ENCODE measurements around the gene STK11. TPM values are rescaled to one million over a fixed set of nuclear protein-coding genes. Genes with fewer than 3 reads are reported as not detected.
A peak's percentile ranks its signal among the peaks of the same experiment; 100 is the strongest.

STK11 gene
- total RNA-seq, 4 donors from 2014 or later: 56.8 to 80.7 (median 60.9) TPM

DNA sequence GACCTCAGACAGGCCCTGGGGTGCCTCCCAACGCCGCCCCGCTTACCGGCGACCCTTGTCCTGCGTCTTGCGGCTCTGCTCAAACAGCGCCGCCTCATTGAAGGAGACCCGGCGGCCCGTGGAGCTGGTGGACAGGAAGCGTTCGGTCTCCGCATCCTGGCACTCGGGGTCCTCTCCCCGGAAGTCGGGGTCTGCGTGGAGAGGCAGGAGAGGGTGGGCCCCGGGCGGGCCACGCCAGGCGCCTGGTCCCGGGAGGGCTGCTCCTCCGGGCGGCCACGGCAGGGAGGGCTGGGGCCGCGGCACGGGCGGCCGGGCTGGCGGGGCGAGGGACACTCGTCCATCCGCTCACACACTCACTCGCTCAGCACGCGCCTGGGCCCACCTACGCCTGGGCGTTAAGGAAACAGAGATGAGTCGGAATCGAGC is 29.4 kb downstream of the STK11 start:
- no peak overlapping the region for H3K27ac ChIP-seq
- TF ChIP-seq POLR2AphosphoS5 (IDR thresholded peaks at IDR 0.05) (no peak), POLR2A (IDR thresholded peaks at IDR 0.05) (no peak), EP300 (IDR thresholded peaks at IDR 0.05) (no peak)
- TF ChIP-seq, protein P1, sequence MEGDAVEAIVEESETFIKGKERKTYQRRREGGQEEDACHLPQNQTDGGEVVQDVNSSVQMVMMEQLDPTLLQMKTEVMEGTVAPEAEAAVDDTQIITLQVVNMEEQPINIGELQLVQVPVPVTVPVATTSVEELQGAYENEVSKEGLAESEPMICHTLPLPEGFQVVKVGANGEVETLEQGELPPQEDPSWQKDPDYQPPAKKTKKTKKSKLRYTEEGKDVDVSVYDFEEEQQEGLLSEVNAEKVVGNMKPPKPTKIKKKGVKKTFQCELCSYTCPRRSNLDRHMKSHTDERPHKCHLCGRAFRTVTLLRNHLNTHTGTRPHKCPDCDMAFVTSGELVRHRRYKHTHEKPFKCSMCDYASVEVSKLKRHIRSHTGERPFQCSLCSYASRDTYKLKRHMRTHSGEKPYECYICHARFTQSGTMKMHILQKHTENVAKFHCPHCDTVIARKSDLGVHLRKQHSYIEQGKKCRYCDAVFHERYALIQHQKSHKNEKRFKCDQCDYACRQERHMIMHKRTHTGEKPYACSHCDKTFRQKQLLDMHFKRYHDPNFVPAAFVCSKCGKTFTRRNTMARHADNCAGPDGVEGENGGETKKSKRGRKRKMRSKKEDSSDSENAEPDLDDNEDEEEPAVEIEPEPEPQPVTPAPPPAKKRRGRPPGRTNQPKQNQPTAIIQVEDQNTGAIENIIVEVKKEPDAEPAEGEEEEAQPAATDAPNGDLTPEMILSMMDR (IDR thresholded peaks at IDR 0.05): no peak
- H3K36me3 ChIP-seq: no peaks in the 10 kb centered on the region
- H3K9me3 ChIP-seq: no peaks in the 10 kb centered on the region
- H3K27me3 ChIP-seq: peaks cover 15% of the 10 kb centered on the region
- peaks cover 0 to 55% (median 21%) of the 10 kb centered on the region in 3 donors for H3K4me1 ChIP-seq
- ATAC-seq: no peak
- no CpG with 5 or more reads among the region's 43 CpGs for WGBS, 2 donors (ENCODE audit: low coverage in 1 of 2)
- no peak overlapping the region for H3K4me3 ChIP-seq

DNA sequence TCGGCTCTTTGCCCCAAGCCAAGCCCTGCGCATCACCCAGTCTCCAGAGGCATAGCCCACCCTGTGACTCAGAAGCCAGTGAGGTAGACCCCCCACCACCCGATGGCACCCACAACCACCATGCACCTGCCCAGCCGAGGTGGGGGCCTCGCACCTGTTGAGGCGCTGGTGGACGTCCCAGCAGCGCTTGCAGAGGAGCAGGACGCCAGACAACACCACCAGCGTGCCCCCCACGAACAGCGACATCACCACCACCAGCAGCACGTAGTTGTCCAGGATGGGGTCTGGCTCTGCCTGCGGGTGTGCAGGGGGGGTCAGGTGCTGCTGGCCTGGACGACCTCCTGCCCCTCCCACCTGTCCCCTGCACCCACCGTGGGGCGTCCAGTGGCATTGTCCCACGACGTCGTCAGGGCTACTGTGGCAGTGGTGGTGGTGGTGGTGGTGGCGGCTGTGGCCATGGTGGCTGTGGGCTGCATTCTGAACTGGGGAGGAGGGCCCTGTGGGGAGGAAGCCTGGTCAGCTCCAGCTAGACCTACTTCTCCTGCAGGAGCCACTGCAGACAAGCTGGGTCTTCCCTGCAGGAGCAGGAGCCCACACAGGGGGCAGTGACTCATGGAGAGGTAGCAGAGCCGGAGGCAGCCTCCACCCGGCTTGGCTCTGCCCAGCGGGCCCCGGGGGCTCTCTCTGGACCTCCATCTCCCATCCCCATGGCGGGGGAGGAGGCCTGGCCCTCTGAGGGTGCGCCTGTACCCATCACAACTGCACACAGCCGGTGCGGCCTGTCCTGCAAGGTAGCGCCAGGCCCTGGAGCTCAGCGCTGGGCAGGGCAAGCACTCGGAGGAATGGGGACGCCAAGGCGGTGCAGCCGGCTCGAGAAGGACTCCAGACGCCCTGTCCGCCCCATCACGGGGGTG is 30.3 kb downstream of the STK11 start:
- Histone ChIP-seq H3K9me3 (no peaks in the 10 kb centered on the region), H3K4me3 (peak overlapping the region in 1 of 2 donors; percentile 63), H3K36me3 (no peaks in the 10 kb centered on the region), H3K4me1 (peaks cover 3 to 64% (median 26%) of the 10 kb centered on the region in 3 donors), H3K27ac (no peak overlapping the region), H3K27me3 (peaks cover 15% of the 10 kb centered on the region)
- ATAC-seq: no peak
- TF ChIP-seq, protein P1 (IDR thresholded peaks at IDR 0.05): no peak
- no peak for TF ChIP-seq EP300 (IDR thresholded peaks at IDR 0.05)
- no peak for TF ChIP-seq POLR2A (IDR thresholded peaks at IDR 0.05)
- TF ChIP-seq POLR2AphosphoS5 (IDR thresholded peaks at IDR 0.05): no peak
- 93 to 100% methylated on average over 1 to 5 of the region's 39 CpGs for WGBS, 2 donors (ENCODE audit: low coverage in 1 of 2)

DNA sequence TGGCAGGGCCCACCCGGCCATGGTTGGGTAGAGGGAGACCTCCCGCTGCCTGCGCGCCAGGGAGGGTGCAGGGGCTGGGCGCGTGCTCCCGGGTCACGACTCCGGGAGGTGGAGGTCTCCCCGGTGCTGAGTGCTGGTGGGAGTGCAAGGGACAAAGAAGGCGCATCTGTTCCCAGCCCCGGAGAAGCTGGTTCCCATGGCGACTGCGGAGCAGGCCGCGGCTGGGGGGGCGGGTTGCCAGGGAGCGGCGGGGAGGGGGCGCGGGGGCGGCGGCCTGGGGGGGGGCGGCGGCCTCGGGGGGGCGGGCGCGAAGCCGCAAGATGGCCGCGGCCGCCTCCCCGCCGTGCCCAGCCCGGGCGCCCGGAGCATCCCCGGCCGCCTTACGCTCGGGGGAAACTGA is 31.0 kb downstream of the STK11 start:
- WGBS, 2 donors (ENCODE audit: low coverage in 1 of 2): no CpG with 5 or more reads among the region's 42 CpGs
- Histone ChIP-seq H3K4me1 (peaks cover 5 to 70% (median 30%) of the 10 kb centered on the region in 3 donors), H3K36me3 (no peaks in the 10 kb centered on the region), H3K4me3 (peak overlapping the region; percentile 20 to 63), H3K9me3 (no peaks in the 10 kb centered on the region), H3K27ac (peak overlapping the region in 1 of 4 donors; percentile 69), H3K27me3 (peaks cover 15% of the 10 kb centered on the region)
- ATAC-seq: no peak
- no peak for TF ChIP-seq POLR2A (IDR thresholded peaks at IDR 0.05)
- TF ChIP-seq, protein P1 (IDR thresholded peaks at IDR 0.05): no peak
- TF ChIP-seq POLR2AphosphoS5 (IDR thresholded peaks at IDR 0.05): no peak
- TF ChIP-seq EP300 (IDR thresholded peaks at IDR 0.05): no peak

DNA sequence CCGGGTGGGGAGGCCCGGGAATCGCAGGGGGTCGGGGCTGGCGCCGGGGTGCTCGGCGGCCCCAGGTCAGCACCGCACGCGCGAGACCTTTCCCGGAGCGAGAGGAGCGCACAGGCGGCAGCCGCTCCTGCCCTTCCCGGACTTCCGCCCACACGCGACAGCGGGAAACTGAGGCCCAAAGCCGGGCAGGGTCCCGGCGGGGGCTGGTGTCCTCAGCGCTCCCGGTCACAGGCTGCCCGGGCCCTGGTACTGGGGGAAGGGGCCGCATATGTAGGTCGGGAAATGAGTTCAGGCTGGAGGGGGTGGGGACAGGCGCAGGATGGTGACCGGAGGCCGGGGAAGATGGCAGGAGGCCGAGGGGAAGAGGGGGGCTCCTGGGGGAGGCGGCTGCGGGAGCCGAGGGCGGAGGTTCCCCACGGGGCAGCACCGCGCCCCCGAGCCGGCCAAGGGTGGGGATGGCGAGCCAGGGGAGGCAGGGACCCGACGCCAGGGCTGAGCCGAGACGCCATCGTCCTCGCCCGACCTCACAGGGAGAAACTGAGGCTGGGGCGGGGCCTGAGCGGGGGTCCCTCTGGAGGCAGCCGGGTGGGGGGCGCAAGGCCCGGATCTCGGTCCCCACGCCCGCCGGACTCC is 31.6 kb downstream of the STK11 start:
- Histone ChIP-seq H3K36me3 (no peaks in the 10 kb centered on the region), H3K9me3 (no peaks in the 10 kb centered on the region), H3K27me3 (peaks cover 15% of the 10 kb centered on the region), H3K4me1 (peaks cover 5 to 69% (median 31%) of the 10 kb centered on the region in 3 donors), H3K4me3 (peak overlapping the region; percentile 20 to 63), H3K27ac (peak overlapping the region in 1 of 4 donors; percentile 69)
- 0% methylated on average over 3 of the region's 60 CpGs; no CpG with 5 or more reads in 1 of the 2 donors for WGBS, 2 donors (ENCODE audit: low coverage in 1 of 2)
- TF ChIP-seq, protein P1 (IDR thresholded peaks at IDR 0.05): no peak
- TF ChIP-seq EP300 (IDR thresholded peaks at IDR 0.05): no peak
- TF ChIP-seq POLR2A (IDR thresholded peaks at IDR 0.05): no peak
- TF ChIP-seq POLR2AphosphoS5 (IDR thresholded peaks at IDR 0.05): no peak
- ATAC-seq: no peak

All from gastroesophageal sphincter (tissue), 4 donors.